Measurements from ENCODE around the gene GNAZ.

GNAZ gene

GRCh38 chr22:23093051-23093788 is 22.9 kb downstream of the GNAZ start:
- no peak for FAIRE-seq
- no peak for DNase-seq (ENCODE audit: insufficient read length, low spot score)
- TF ChIP-seq, protein P1, sequence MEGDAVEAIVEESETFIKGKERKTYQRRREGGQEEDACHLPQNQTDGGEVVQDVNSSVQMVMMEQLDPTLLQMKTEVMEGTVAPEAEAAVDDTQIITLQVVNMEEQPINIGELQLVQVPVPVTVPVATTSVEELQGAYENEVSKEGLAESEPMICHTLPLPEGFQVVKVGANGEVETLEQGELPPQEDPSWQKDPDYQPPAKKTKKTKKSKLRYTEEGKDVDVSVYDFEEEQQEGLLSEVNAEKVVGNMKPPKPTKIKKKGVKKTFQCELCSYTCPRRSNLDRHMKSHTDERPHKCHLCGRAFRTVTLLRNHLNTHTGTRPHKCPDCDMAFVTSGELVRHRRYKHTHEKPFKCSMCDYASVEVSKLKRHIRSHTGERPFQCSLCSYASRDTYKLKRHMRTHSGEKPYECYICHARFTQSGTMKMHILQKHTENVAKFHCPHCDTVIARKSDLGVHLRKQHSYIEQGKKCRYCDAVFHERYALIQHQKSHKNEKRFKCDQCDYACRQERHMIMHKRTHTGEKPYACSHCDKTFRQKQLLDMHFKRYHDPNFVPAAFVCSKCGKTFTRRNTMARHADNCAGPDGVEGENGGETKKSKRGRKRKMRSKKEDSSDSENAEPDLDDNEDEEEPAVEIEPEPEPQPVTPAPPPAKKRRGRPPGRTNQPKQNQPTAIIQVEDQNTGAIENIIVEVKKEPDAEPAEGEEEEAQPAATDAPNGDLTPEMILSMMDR (IDR thresholded peaks at IDR 0.05; ENCODE audit: insufficient read depth, missing control alignments) = no peak

- no peak for DNase-seq (ENCODE audit: insufficient read length, low spot score)
- TF ChIP-seq, protein P1 (IDR thresholded peaks at IDR 0.05; ENCODE audit: insufficient read depth, missing control alignments) = no peak
- FAIRE-seq = no peak
Observed at GRCh38 chr22:23094260-23094659, 23.9 kb downstream of the GNAZ start.

- FAIRE-seq = no peak
- no peak for DNase-seq (ENCODE audit: insufficient read length, low spot score)
- TF ChIP-seq, protein P1 (IDR thresholded peaks at IDR 0.05; ENCODE audit: insufficient read depth, missing control alignments) = no peak
Observed at GRCh38 chr22:23094695-23095681, 24.7 kb downstream of the GNAZ start.

DNA sequence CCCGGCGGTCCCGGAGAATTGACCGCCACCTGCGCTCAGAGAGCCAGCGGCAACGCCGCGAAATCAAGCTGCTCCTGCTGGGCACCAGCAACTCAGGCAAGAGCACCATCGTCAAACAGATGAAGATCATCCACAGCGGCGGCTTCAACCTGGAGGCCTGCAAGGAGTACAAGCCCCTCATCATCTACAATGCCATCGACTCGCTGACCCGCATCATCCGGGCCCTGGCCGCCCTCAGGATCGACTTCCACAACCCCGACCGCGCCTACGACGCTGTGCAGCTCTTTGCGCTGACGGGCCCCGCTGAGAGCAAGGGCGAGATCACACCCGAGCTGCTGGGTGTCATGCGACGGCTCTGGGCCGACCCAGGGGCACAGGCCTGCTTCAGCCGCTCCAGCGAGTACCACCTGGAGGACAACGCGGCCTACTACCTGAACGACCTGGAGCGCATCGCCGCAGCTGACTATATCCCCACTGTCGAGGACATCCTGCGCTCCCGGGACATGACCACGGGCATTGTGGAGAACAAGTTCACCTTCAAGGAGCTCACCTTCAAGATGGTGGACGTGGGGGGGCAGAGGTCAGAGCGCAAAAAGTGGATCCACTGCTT is 25.5 kb downstream of the GNAZ start:
- DNase-seq (ENCODE audit: insufficient read length, low spot score) (no peak), FAIRE-seq (no peak)
- TF ChIP-seq, protein P1 (IDR thresholded peaks at IDR 0.05; ENCODE audit: insufficient read depth, missing control alignments) = no peak

GRCh38 chr22:23097412-23098229 is 27.3 kb downstream of the GNAZ start:
- TF ChIP-seq, protein P1 (IDR thresholded peaks at IDR 0.05; ENCODE audit: insufficient read depth, missing control alignments) = no peak
- FAIRE-seq = no peak
- DNase-seq (ENCODE audit: insufficient read length, low spot score) = no peak

DNA sequence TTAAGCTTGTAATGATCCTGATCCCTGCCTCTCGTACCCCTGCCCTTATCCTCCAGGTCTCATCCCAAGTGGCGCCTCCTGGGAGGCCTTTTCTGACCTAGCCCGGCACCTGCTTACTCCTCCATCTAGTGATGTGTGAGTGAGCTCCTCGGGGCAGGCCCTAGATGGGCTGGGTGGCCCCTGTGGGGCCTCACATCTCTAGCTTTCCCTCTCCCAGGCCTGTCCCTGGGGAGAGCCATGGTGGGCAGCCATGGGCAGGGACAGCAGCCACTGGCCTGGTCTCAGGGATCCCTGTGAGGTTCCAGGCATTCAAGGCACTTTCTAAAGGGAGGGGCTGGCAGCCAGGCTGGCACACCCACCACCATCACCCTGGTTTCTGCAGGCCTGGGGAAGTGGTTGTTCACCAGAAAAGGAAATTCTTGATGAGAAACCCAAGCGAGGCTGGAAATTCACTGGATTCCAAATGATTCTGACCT is 27.9 kb downstream of the GNAZ start:
- FAIRE-seq = no peak
- TF ChIP-seq, protein P1 (IDR thresholded peaks at IDR 0.05; ENCODE audit: insufficient read depth, missing control alignments) = no peak
- DNase-seq (ENCODE audit: insufficient read length, low spot score) = no peak
